Measurements from ENCODE around the gene TRIO.

GRCh38 chr5:14414656-14415023 is 271.5 kb downstream of the TRIO start:
- TF ChIP-seq EP300 (IDR thresholded peaks at IDR 0.05; ENCODE audit: low read depth), result no peak
- no peak for TF ChIP-seq CTCF (IDR thresholded peaks at IDR 0.05)

Measured in transverse colon (tissue), 3 donors.